NCI-H1417 treated with DMSO at 0.1 percent for 48 hours (cell line): Measurements from ENCODE around the gene TRIM68.

Source experiments
- DNase-seq: peaks from one replicate; lab custom pipeline; 2025; lab: John Stamatoyannopoulos, UW

TRIM68 gene

GRCh38 chr11:4606231-4607015 is 1.6 kb downstream of the TRIM68 start:
- DNase-seq, result no peak

GRCh38 chr11:4605057-4605456 is 3.0 kb downstream of the TRIM68 start:
- no peak for DNase-seq

- DNase-seq, result no peak
These were observed 14.3 kb downstream of the TRIM68 start, which contains the start of gene OR52I1 for GRCh38 chr11:4593739-4594138. Gene OR52I1 (plus strand): TSS chr11:4594039. CDS start chr11:4594039, 0 bp downstream.

GRCh38 chr11:4589017-4589416 is 19.0 kb downstream of the TRIM68 start:
- no peak for DNase-seq

GRCh38 chr11:4581443-4581842 is 26.6 kb downstream of the TRIM68 start, which contains the start of gene OR52I2:
Gene OR52I2 (plus strand): TSS chr11:4581743.
- DNase-seq, result no peak

GRCh38 chr11:4580124-4580523 is 27.9 kb downstream of the TRIM68 start:
- DNase-seq, result no peak

- no peak for DNase-seq
These were observed 29.4 kb downstream of the TRIM68 start for GRCh38 chr11:4578624-4579023.

GRCh38 chr11:4577761-4578160 is 30.3 kb downstream of the TRIM68 start:
- DNase-seq, result no peak

GRCh38 chr11:4576880-4577279 is 31.2 kb downstream of the TRIM68 start:
- no peak for DNase-seq

GRCh38 chr11:4569075-4569474 is 39.0 kb downstream of the TRIM68 start:
- no peak for DNase-seq

- DNase-seq, result no peak
These were observed 42.7 kb downstream of the TRIM68 start for GRCh38 chr11:4565371-4565770.

GRCh38 chr11:4560467-4560866 is 47.6 kb downstream of the TRIM68 start:
- DNase-seq, result no peak

GRCh38 chr11:4559527-4560440 is 48.2 kb downstream of the TRIM68 start:
- DNase-seq, result no peak

- DNase-seq, result no peak
These were observed 56.6 kb downstream of the TRIM68 start for GRCh38 chr11:4551346-4551979.
